Right lobe of liver (tissue), 4 donors: ENCODE measurements around the gene IFIT1B.

Source experiments
- POLR2A ChIP-seq: fragments of 450-650 bp; IDR thresholded peaks from one replicate; pipeline ENCODE4 v1.6.1; 2017; ENCODE audit warnings: antibody characterized with exemption, mild to moderate bottlenecking
- TF ChIP-seq, protein P1 (sequence below), 4 donors: fragments of 200-600 bp in 3 of 4; fragments of 450-650 bp in 1 of 4; IDR thresholded peaks; one replicate each; pipeline versions ENCODE4 v1.5.1 to v1.8.0; 2016 to 2022; ENCODE audit warnings: antibody characterized with exemption in 4 of 4, mild to moderate bottlenecking in 2 of 4
- donor health status: DM: no; HTN: no; CAD: no.
- donor health status: DM: no; HTN: no; CAD: no.
- donor health status: DM: no; HTN: yes; CAD: no.

DNA sequence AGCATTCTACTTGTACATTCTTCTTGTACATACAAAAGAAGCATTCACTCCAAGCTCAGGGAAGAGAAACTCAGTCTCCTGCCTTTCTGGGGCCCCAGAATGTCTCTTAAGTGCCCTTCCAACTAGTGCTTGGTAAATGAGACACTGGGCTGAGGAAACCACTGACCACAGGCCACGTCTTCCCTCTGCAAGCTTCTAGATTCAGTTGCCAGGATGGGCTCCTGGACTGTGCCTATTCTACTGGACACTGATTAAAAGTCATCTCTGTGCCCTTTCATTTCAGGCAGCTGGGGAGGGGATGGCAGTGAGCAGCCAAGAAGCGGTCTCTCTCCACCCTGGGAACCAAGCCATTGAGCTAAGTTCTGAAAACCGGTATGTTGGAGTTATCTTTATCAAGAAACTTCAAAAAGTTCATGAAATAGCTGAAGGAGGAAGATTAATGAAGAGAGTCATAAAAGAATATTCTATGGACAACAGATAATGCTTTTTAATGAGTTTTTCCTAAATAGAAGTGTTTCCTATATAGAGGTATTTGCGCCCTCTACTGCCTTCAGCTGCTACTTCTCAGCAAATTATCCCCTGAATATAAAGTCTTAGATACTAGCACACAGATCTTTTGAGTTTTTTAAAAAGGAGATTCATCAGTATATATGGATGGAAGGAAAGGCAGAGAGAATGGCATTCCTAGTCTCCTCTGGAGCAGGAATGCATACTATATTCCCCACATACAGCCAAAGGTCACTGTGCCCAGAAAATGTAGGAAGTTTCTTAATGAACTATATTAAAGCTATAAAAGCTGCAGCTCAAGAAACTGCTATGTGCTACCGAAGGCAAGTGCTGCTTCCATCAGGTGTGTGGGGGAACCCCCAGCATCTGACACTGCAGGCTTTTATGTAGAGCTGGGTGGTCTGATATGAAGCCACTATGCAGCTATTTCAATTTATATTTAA, 8.4 kb upstream of the IFIT1B start:
- TF ChIP-seq, protein P1, sequence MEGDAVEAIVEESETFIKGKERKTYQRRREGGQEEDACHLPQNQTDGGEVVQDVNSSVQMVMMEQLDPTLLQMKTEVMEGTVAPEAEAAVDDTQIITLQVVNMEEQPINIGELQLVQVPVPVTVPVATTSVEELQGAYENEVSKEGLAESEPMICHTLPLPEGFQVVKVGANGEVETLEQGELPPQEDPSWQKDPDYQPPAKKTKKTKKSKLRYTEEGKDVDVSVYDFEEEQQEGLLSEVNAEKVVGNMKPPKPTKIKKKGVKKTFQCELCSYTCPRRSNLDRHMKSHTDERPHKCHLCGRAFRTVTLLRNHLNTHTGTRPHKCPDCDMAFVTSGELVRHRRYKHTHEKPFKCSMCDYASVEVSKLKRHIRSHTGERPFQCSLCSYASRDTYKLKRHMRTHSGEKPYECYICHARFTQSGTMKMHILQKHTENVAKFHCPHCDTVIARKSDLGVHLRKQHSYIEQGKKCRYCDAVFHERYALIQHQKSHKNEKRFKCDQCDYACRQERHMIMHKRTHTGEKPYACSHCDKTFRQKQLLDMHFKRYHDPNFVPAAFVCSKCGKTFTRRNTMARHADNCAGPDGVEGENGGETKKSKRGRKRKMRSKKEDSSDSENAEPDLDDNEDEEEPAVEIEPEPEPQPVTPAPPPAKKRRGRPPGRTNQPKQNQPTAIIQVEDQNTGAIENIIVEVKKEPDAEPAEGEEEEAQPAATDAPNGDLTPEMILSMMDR (IDR thresholded peaks at IDR 0.05): peak; percentile 61 to 74 (median 64)
- TF ChIP-seq POLR2A: no peak
